Right lobe of liver (tissue), 4 donors: ENCODE measurements around the gene RIIAD1.

Experiments used
- CTCF ChIP-seq, 4 donors: fragments of 200-600 bp in 3 of 4; fragments of 450-650 bp in 1 of 4; IDR thresholded peaks; one replicate each; pipeline versions ENCODE4 v1.5.1 to v1.8.0; 2016 to 2022; ENCODE audit warnings: antibody characterized with exemption in 4 of 4, mild to moderate bottlenecking in 2 of 4
- POLR2A ChIP-seq: fragments of 450-650 bp; IDR thresholded peaks from one replicate; pipeline ENCODE4 v1.6.1; 2017; ENCODE audit warnings: antibody characterized with exemption, mild to moderate bottlenecking
- donor health status: DM: no; HTN: no; CAD: no.
- donor health status: DM: no; HTN: no; CAD: no.
- donor health status: DM: no; HTN: yes; CAD: no.

GRCh38 chr1:151680391-151680790 lies 40.9 kb upstream of the RIIAD1 start:
- TF ChIP-seq POLR2A, result no peak
- no peak for TF ChIP-seq CTCF (IDR thresholded peaks at IDR 0.05)
